HepG2 (cell line): ENCODE data around the gene SLC22A9. TPM values are rescaled to one million over a fixed set of nuclear protein-coding genes. Genes with fewer than 3 reads are reported as not detected.

ENCODE experiments used
- ATAC-seq: fragments of 200-7000 bp; cut with Tn5 transposase; 3 replicates; pipeline ENCODE4 v1.9.1; 2020; ENCODE audit warnings: mild to moderate bottlenecking, moderate library complexity
- BruUV-seq: library from RNA; stranded (reverse); fragments of 400-500 nt; replicated peaks from 2 replicates; lab custom pipeline; 2021; lab: Mats Ljungman, UMichigan
- CTCF ChIA-PET: fragments of 300-600 bp; formaldehyde crosslinking; extraction: SDS; loops from one replicate; lab custom pipeline; 2021; ENCODE audit warnings: low total read pairs, inconsistent platforms, low intra/inter-chr PET ratio; lab: Yijun Ruan, JAX
- POLR2A ChIA-PET: fragments of 350-600 bp; sonication (Branson Sonifier 250); formaldehyde crosslinking; loops from one replicate; lab custom pipeline; 2020; ENCODE audit warnings: antibody characterized with exemption, inconsistent platforms; lab: Yijun Ruan, JAX
- DNase-seq: peaks from one replicate; pipeline ENCODE4 v3.0.0-alpha.2; 2015; ENCODE audit warnings: low spot score
- FAIRE-seq: peaks from 3 replicates; lab custom pipeline; 2011; peaks lifted over from hg19 to GRCh38; lab: Jason Lieb, UNC
- H2AFZ ChIP-seq: one replicate; pipeline ENCODE4 v1.6.1; 2011; ENCODE audit warnings: low read length, inconsistent platforms
- H3K27ac ChIP-seq: fragments of 300-600 bp; 3 replicates; pipeline ENCODE4 v1.8.0; 2011; ENCODE audit warnings: mixed run types, mild to moderate bottlenecking, mixed read lengths, low read length, inconsistent platforms; ENCODE audit not compliant: insufficient read depth; ENCODE audit errors: extremely low read length
- H3K27me3 ChIP-seq, 2 experiments: fragments of 200-600 bp in 1 of 2; 2 replicates in 1 of 2; 3 replicates in 1 of 2; pipeline versions ENCODE4 v1.6.0 to v1.8.0; 2011; ENCODE audit warnings: low read length in 2 of 2, mild to moderate bottlenecking in 2 of 2, moderate library complexity in 2 of 2, inconsistent platforms in 1 of 2; ENCODE audit not compliant: insufficient read depth in 2 of 2, control insufficient read depth in 1 of 2
- H3K36me3 ChIP-seq, 2 experiments: fragments of 200-600 bp in 1 of 2; replicated peaks in 1 of 2; 2 replicates in 1 of 2; 3 replicates in 1 of 2; pipeline versions ENCODE4 v1.5.1 to v1.8.0; 2011; ENCODE audit warnings: low read length in 2 of 2, inconsistent platforms in 1 of 2; ENCODE audit not compliant: insufficient read depth in 2 of 2, control insufficient read depth in 1 of 2
- H3K4me1 ChIP-seq: 2 replicates; pipeline ENCODE4 v1.5.1; 2012; ENCODE audit warnings: low read length, inconsistent platforms; ENCODE audit not compliant: insufficient read depth
- H3K4me2 ChIP-seq: 2 replicates; pipeline ENCODE4 v1.6.0; 2011; ENCODE audit warnings: low read depth, low read length, inconsistent platforms
- H3K4me3 ChIP-seq, 3 experiments: fragments of 200-600 bp in 1 of 3; sonication (generic), shearing (Covaris generic) in 1 of 3; replicated peaks in 1 of 3; 2 replicates each; pipeline ENCODE4 v1.5.1; 2011 to 2016; ENCODE audit warnings: low read length in 3 of 3, inconsistent platforms in 2 of 3, low read depth in 2 of 3, mild to moderate bottlenecking in 2 of 3, control low read depth in 1 of 3, mixed read lengths in 1 of 3; ENCODE audit not compliant: insufficient read depth in 1 of 3
- H3K79me2 ChIP-seq: one replicate; pipeline ENCODE4 v1.6.1; 2011; ENCODE audit warnings: low read length, inconsistent platforms; ENCODE audit not compliant: insufficient read depth
- H3K9ac ChIP-seq: 2 replicates; pipeline ENCODE4 v1.6.0; 2011; ENCODE audit warnings: mild to moderate bottlenecking, low read depth, low read length, inconsistent platforms; ENCODE audit not compliant: insufficient read depth
- H3K9me3 ChIP-seq: 2 replicates; pipeline ENCODE4 v1.5.1; 2012; ENCODE audit warnings: mild to moderate bottlenecking, low read length
- H4K20me1 ChIP-seq: 2 replicates; pipeline ENCODE4 v1.6.0; 2011; ENCODE audit warnings: inconsistent platforms, mild to moderate bottlenecking, low read length, moderate library complexity; ENCODE audit not compliant: insufficient read depth
- ARID4A ChIP-seq: sonication (generic); formaldehyde crosslinking; IDR thresholded peaks from 2 replicates; pipeline ENCODE4 v1.5.0; 2020; ENCODE audit warnings: mild to moderate bottlenecking, missing genetic modification reagents, borderline replicate concordance
- ATF7 ChIP-seq, 2 experiments: fragments of 450-650 bp in 1 of 2; sonication (generic) in 1 of 2; formaldehyde crosslinking in 1 of 2; IDR thresholded peaks; 2 replicates each; pipeline versions ENCODE4 v1.4.0 to v1.6.1; 2016 to 2020; ENCODE audit warnings: antibody characterized with exemption in 1 of 2, mild to moderate bottlenecking in 1 of 2, missing genetic modification reagents in 1 of 2
- CEBPB ChIP-seq: IDR thresholded peaks from 2 replicates; pipeline ENCODE4 v1.6.1; 2011; ENCODE audit warnings: low read depth, low read length, improper control_type of control experiment, borderline replicate concordance
- FOSL1 ChIP-seq: sonication (generic); formaldehyde crosslinking; IDR thresholded peaks from 2 replicates; pipeline ENCODE4 v1.9.0; 2021; ENCODE audit warnings: missing genetic modification reagents, borderline replicate concordance
- HNRNPL ChIP-seq: fragments of 200-400 bp; formaldehyde crosslinking; IDR thresholded peaks from 2 replicates; pipeline ENCODE4 v1.6.1; 2017; ENCODE audit warnings: mild to moderate bottlenecking, low read depth, low read length
- HOMEZ ChIP-seq: IDR thresholded peaks from 2 replicates; pipeline ENCODE4 v1.6.1; 2016; ENCODE audit warnings: low read depth
- POGZ ChIP-seq: sonication (generic); formaldehyde crosslinking; IDR thresholded peaks from 2 replicates; pipeline ENCODE4 v1.4.0; 2020; ENCODE audit warnings: mild to moderate bottlenecking, missing genetic modification reagents
- RBAK ChIP-seq: sonication (generic); formaldehyde crosslinking; IDR thresholded peaks from 2 replicates; pipeline ENCODE4 v1.5.1; 2020; ENCODE audit warnings: mild to moderate bottlenecking, missing genetic modification reagents
- TEAD3 ChIP-seq: optimal IDR thresholded peaks from 2 replicates; pipeline ENCODE3; 2016; ENCODE audit warnings: borderline replicate concordance
- ZBTB4 ChIP-seq: sonication (generic); formaldehyde crosslinking; IDR thresholded peaks from 2 replicates; pipeline ENCODE4 v1.4.0; 2020; ENCODE audit warnings: missing genetic modification reagents, mild to moderate bottlenecking, borderline replicate concordance
- ZNF296 ChIP-seq: sonication (generic); formaldehyde crosslinking; conservative IDR thresholded peaks from 2 replicates; pipeline ENCODE4 v1.5.0; 2020; ENCODE audit warnings: mild to moderate bottlenecking, missing genetic modification reagents
- ZNF441 ChIP-seq: sonication (generic); formaldehyde crosslinking; IDR thresholded peaks from 2 replicates; pipeline ENCODE4 v1.7.0; 2021; ENCODE audit warnings: missing genetic modification reagents, borderline replicate concordance
- ZNF468 ChIP-seq: sonication (generic); formaldehyde crosslinking; IDR thresholded peaks from 2 replicates; pipeline ENCODE4 v1.8.0; 2022; ENCODE audit warnings: mild to moderate bottlenecking, moderate library complexity, missing genetic modification reagents
- ZNF616 ChIP-seq: sonication (generic); formaldehyde crosslinking; IDR thresholded peaks from 2 replicates; pipeline ENCODE4 v1.5.0; 2020; ENCODE audit warnings: low read depth, mild to moderate bottlenecking, missing genetic modification reagents
- ZNF644 ChIP-seq: IDR thresholded peaks from 2 replicates; pipeline ENCODE4 v1.6.1; 2016; ENCODE audit warnings: low read depth
- ZNF746 ChIP-seq: sonication (generic); formaldehyde crosslinking; IDR thresholded peaks from 2 replicates; pipeline ENCODE4 v1.8.0; 2022; ENCODE audit warnings: mild to moderate bottlenecking, missing genetic modification reagents
- WGBS: methylation state at CpG from one replicate; pipeline ENCODE4 v1.1.6; 2017; ENCODE audit warnings: low lambda C conversion rate; 5-methylcytosine and 5-hydroxymethylcytosine counted together
- in situ Hi-C: cut with HindIII; loops from 2 replicates; pipeline ENCODE4 v1.10.0; 2017; ENCODE audit warnings: low pct_unique_long_range_greater_than_20kb; ENCODE audit not compliant: extremely low pct_ligation_motif_present
- intact Hi-C: fragments of 100-400 bp; cut with micrococcal nuclease; formaldehyde crosslinking; loops from one replicate; pipeline ENCODE4 v1.10.0; 2022; ENCODE audit not compliant: unreplicated experiment
- polyA plus RNA-seq, 8 experiments: library from polyadenylated mRNA; depleted of rRNA in 3 of 8; stranded (reverse) in 7 of 8; unstranded in 1 of 8; fragments of >200 nt; fragmentation: Illumina TruSeq in 4 of 8; extraction: Trizol in 4 of 8; gene quantifications; 2 replicates each; pipeline versions ENCODE4 v1.2.1 to v1.2.3, GENCODE V29; 2011 to 2016; ENCODE audit warnings: low read depth in 4 of 8, missing spikeins in 1 of 8, mixed read lengths in 1 of 8; ENCODE audit not compliant: insufficient read depth in 1 of 8
- total RNA-seq, 5 experiments: library from RNA; depleted of rRNA; stranded (reverse); fragments of >200 nt; fragmentation: Illumina TruSeq; extraction: Trizol; gene quantifications; 2 replicates each; pipeline ENCODE4 v1.2.3, GENCODE V29; 2016; ENCODE audit warnings: low read depth in 1 of 5

The SLC22A9 gene
- total and polyA plus RNA-seq, 2 of the 13 experiments (the other 11 are each of a cell fraction or from before 2014, with no cell fraction given), result 4.0 to 11.7 TPM

- no peaks in the 10 kb centered on the region for H3K9me3 ChIP-seq
- peak overlapping the region; percentile 69; the same call in 1 of the 2 replicates for H3K9ac ChIP-seq
- H4K20me1 ChIP-seq, result no peaks in the 10 kb centered on the region
- peak overlapping the region; percentile 53 to 73 (median 54) for H3K4me3 ChIP-seq
- POLR2A ChIA-PET, result interaction anchor here (0.9 kb wide), 1 partner anchor 81 kb away, joined by 3 read pairs; no protein-coding TSS in a partner anchor
- H2AFZ ChIP-seq, result no peak overlapping the region
- no peak for FAIRE-seq
- ATAC-seq, result no peak
- in situ Hi-C loops (no loop called here), intact Hi-C loops (no loop called here)
- CTCF ChIA-PET, result no interaction called here
- BruUV-seq, result no TSS peak
- H3K4me1 ChIP-seq, result peaks cover 46% of the 10 kb centered on the region
- no peaks in the 10 kb centered on the region; a peak in 1 of 5 replicates for H3K27me3 ChIP-seq
- H3K36me3 ChIP-seq, result no peaks in the 10 kb centered on the region; a peak in 3 of 5 replicates
- no peak for DNase-seq
- 56% methylated on average over 2 of the region's 2 CpGs for WGBS
- H3K79me2 ChIP-seq, result peaks cover 24% of the 10 kb centered on the region
- H3K4me2 ChIP-seq, result peak overlapping the region; percentile 80
- H3K27ac ChIP-seq, result no peak overlapping the region
- no peak for TF ChIP-seq ZNF296 (CRISPR knock-in tag)
- no peak for TF ChIP-seq HOMEZ (CRISPR knock-in tag)
- TF ChIP-seq ZNF644 (CRISPR knock-in tag), result no peak
- TF ChIP-seq ZNF468, result no peak
- no peak for TF ChIP-seq ZBTB4 (CRISPR knock-in tag)
- TF ChIP-seq POGZ (CRISPR knock-in tag), result no peak
- TF ChIP-seq ZNF441 (CRISPR knock-in tag), result no peak
- TF ChIP-seq RBAK, result no peak
- TF ChIP-seq ARID4A (CRISPR knock-in tag), result 0 out of 2 replicates have a peak, but pooled peaks have one; percentile 30
- TF ChIP-seq ATF7 (IDR thresholded peaks at IDR 0.05), result no peak
- TF ChIP-seq ATF7 (CRISPR knock-in tag; IDR thresholded peaks at IDR 0.05), result no peak
- no peak for TF ChIP-seq TEAD3 (CRISPR knock-in tag)
- no peak for TF ChIP-seq FOSL1 (CRISPR knock-in tag)
- no peak for TF ChIP-seq ZNF616 (CRISPR knock-in tag)
- no peak for TF ChIP-seq HNRNPL
- no peak for TF ChIP-seq ZNF746 (CRISPR knock-in tag)
- 0 out of 2 replicates have a peak, but pooled peaks have one; percentile 6 for TF ChIP-seq CEBPB
Measured at GRCh38 chr11:63371396-63371795, 1.8 kb downstream of the SLC22A9 start.
